ENCODE data around the gene SRD5A1. TPM values are rescaled to one million over a fixed set of nuclear protein-coding genes. Genes with fewer than 3 reads are reported as not detected.

SRD5A1 gene
- total RNA-seq, 1 donor from 2014 or later, result 21.6 TPM

DNA sequence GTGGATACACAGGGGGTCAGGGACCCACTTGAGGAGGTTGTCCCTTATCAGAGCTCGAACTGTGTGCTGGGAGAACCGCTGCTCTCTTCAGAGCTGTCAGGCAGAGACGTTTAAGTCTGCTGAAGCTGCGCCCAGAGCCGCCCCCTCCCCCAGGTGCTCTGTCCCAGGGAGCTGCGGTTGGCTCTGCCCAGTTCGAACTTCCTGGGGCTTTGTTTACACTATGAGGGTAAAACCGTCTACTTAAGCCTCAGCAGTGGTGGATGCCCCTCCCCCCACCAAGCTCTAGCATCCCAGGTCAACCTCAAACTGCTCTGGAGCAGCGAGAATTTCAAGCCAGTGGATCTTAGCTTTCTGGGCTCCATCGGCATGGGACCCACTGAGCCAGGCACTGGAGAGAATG lies 15.9 kb downstream of the SRD5A1 start:
- Mint-ChIP-seq H3K9me3 (ENCODE audit: unreplicated experiment) (no peaks in the 10 kb centered on the region), H3K4me3 (ENCODE audit: unreplicated experiment) (no peak overlapping the region), H3K27me3 (ENCODE audit: unreplicated experiment) (peaks cover 1% of the 10 kb centered on the region), H3K27ac (ENCODE audit: unreplicated experiment) (no peak overlapping the region), H3K36me3 (ENCODE audit: low read depth, unreplicated experiment) (peaks cover 11% of the 10 kb centered on the region), H3K4me1 (ENCODE audit: unreplicated experiment) (no peaks in the 10 kb centered on the region)
- DNase-seq (ENCODE audit: low spot score), result no peak
- TF ChIP-seq, protein P1, sequence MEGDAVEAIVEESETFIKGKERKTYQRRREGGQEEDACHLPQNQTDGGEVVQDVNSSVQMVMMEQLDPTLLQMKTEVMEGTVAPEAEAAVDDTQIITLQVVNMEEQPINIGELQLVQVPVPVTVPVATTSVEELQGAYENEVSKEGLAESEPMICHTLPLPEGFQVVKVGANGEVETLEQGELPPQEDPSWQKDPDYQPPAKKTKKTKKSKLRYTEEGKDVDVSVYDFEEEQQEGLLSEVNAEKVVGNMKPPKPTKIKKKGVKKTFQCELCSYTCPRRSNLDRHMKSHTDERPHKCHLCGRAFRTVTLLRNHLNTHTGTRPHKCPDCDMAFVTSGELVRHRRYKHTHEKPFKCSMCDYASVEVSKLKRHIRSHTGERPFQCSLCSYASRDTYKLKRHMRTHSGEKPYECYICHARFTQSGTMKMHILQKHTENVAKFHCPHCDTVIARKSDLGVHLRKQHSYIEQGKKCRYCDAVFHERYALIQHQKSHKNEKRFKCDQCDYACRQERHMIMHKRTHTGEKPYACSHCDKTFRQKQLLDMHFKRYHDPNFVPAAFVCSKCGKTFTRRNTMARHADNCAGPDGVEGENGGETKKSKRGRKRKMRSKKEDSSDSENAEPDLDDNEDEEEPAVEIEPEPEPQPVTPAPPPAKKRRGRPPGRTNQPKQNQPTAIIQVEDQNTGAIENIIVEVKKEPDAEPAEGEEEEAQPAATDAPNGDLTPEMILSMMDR (IDR thresholded peaks at IDR 0.05; ENCODE audit: unreplicated experiment), result no peak

DNA sequence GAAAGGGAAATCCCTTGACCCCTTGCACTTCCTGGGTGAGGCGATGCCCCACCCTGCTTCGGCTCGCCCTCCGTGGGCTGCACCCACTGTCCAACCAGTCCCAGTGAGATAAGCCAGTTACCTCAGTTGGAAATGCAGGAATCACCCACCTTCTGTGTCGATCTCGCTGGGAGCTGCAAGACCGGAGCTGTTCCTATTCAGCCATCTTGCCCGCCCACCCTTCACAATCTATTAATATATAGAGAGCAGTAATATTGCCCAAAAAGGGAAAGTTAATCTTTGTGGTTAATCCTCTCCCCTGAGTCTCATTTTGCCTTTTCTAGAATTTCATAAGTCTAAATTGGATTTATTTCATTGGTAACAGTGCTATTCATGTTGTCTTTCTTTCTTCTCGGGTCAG lies 16.4 kb downstream of the SRD5A1 start:
- DNase-seq (ENCODE audit: low spot score), result no peak
- Mint-ChIP-seq H3K4me3 (ENCODE audit: unreplicated experiment) (no peak overlapping the region), H3K27ac (ENCODE audit: unreplicated experiment) (peak overlapping the region; percentile 1), H3K27me3 (ENCODE audit: unreplicated experiment) (peaks cover 1% of the 10 kb centered on the region), H3K4me1 (ENCODE audit: unreplicated experiment) (no peaks in the 10 kb centered on the region), H3K36me3 (ENCODE audit: low read depth, unreplicated experiment) (peaks cover 11% of the 10 kb centered on the region), H3K9me3 (ENCODE audit: unreplicated experiment) (no peaks in the 10 kb centered on the region)
- TF ChIP-seq, protein P1 (IDR thresholded peaks at IDR 0.05; ENCODE audit: unreplicated experiment), result no peak

DNA sequence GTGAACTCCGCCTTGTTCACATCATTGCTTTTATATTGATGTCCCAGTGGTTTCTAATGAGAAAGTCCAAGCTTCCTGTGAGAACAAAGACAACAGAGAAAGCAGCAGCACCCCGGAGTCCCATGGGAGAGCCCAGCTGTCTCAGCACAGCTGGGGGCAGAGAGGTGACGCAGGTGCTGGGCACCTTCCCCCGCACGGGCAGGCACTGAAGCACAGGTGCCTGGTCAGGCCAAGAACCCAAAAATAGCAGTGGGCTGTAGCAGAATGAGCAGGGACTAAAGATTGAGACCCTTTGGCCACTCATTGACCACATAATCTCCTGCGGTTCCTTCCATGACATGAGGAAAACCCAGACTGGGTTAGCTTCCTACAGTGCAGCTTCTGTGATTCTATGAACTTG lies 18.8 kb downstream of the SRD5A1 start:
- Mint-ChIP-seq H3K27ac (ENCODE audit: unreplicated experiment) (no peak overlapping the region), H3K9me3 (ENCODE audit: unreplicated experiment) (no peaks in the 10 kb centered on the region)

DNA sequence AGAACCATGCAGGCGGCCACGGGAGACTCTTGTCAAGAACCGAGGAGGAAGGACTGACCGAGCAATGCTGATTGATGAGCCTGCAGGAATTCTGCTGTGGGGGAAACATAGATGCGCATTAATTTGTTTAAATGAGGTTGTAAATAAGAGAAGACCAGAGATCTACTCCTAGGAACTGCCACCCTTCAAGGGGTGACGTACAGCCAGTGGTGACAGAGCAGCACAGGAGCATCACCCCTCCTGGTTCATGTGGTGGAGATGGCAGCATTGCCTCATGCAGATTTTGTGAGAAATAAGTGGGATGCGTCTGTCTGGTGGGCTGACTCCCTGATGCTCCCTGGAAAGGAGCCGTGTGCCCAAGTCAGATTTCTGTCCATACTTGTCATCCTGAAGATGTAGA lies 22.2 kb downstream of the SRD5A1 start:
- Mint-ChIP-seq H3K27me3 (ENCODE audit: unreplicated experiment) (peaks cover 6% of the 10 kb centered on the region), H3K27ac (ENCODE audit: unreplicated experiment) (no peak overlapping the region), H3K9me3 (ENCODE audit: unreplicated experiment) (no peaks in the 10 kb centered on the region), H3K4me3 (ENCODE audit: unreplicated experiment) (peak overlapping the region; percentile 16), H3K36me3 (ENCODE audit: low read depth, unreplicated experiment) (peaks cover 37% of the 10 kb centered on the region), H3K4me1 (ENCODE audit: unreplicated experiment) (no peaks in the 10 kb centered on the region)
- TF ChIP-seq, protein P1 (IDR thresholded peaks at IDR 0.05; ENCODE audit: unreplicated experiment), result no peak
- DNase-seq (ENCODE audit: low spot score), result no peak

More for the DNA sequence above, 18.8 kb downstream of the SRD5A1 start:
- no peak overlapping the region for H3K4me3 Mint-ChIP-seq (ENCODE audit: unreplicated experiment)
- H3K27me3 Mint-ChIP-seq (ENCODE audit: unreplicated experiment), result peaks cover 2% of the 10 kb centered on the region
- H3K4me1 Mint-ChIP-seq (ENCODE audit: unreplicated experiment), result no peaks in the 10 kb centered on the region
- no peak for DNase-seq (ENCODE audit: low spot score)
- TF ChIP-seq, protein P1 (IDR thresholded peaks at IDR 0.05; ENCODE audit: unreplicated experiment), result no peak
- peaks cover 31% of the 10 kb centered on the region for H3K36me3 Mint-ChIP-seq (ENCODE audit: low read depth, unreplicated experiment)

DNA sequence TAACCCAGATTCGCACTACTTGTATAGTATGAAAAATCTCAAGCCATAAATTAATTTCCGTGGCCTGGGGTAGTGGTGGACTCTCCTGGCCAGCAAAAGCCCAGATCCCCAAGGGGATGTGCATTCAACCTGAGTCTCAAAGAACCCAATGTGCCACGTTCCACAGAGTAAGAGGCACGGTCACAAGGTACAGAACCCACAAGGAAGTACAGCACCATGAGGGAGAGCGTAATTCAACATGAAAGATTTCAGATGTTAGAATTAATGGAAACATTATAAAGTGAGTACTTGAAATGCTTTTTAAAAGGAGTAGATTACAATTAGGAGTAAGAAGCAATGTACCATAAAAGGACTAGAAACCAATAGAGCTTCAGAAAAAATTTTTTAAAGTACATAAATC lies 23.4 kb downstream of the SRD5A1 start:
- no peak for DNase-seq (ENCODE audit: low spot score)
- H3K4me1 Mint-ChIP-seq (ENCODE audit: unreplicated experiment), result no peaks in the 10 kb centered on the region
- peaks cover 37% of the 10 kb centered on the region for H3K36me3 Mint-ChIP-seq (ENCODE audit: low read depth, unreplicated experiment)
- TF ChIP-seq, protein P1 (IDR thresholded peaks at IDR 0.05; ENCODE audit: unreplicated experiment), result no peak
- peaks cover 4% of the 10 kb centered on the region for H3K27me3 Mint-ChIP-seq (ENCODE audit: unreplicated experiment)
- no peak overlapping the region for H3K27ac Mint-ChIP-seq (ENCODE audit: unreplicated experiment)
- H3K4me3 Mint-ChIP-seq (ENCODE audit: unreplicated experiment), result peak overlapping the region; percentile 6
- H3K9me3 Mint-ChIP-seq (ENCODE audit: unreplicated experiment), result no peaks in the 10 kb centered on the region

Measured in endothelial cell (in vitro differentiated cells).